Endodermal cell (in vitro differentiated cells): ENCODE data around the gene SLC22A31. TPM values are rescaled to one million over a fixed set of nuclear protein-coding genes. Genes with fewer than 3 reads are reported as not detected.

ENCODE experiments used
- DNase-seq: peaks from one replicate; pipeline ENCODE4 v3.0.0-alpha.2; 2017
- H3K27ac ChIP-seq: 2 replicates; pipeline ENCODE4 v1.5.1; 2013; ENCODE audit warnings: mild to moderate bottlenecking, low read depth, low read length, moderate library complexity
- H3K27me3 ChIP-seq: 2 replicates; pipeline ENCODE4 v1.6.1; 2013; ENCODE audit warnings: mild to moderate bottlenecking, low read length, moderate library complexity; ENCODE audit not compliant: insufficient read depth, control insufficient read depth, poor library complexity, severe bottlenecking
- H3K36me3 ChIP-seq: 2 replicates; pipeline ENCODE4 v1.7.0; 2013; ENCODE audit warnings: mild to moderate bottlenecking, low read length, moderate library complexity; ENCODE audit not compliant: control insufficient read depth, insufficient read depth
- H3K4me1 ChIP-seq: one replicate; pipeline ENCODE4 v1.7.0; 2013; ENCODE audit warnings: low read length; ENCODE audit not compliant: control insufficient read depth, insufficient read depth
- H3K4me3 ChIP-seq: 2 replicates; pipeline ENCODE4 v1.5.1; 2013; ENCODE audit warnings: mild to moderate bottlenecking, low read length, moderate library complexity
- H3K9ac ChIP-seq: 2 replicates; pipeline ENCODE4 v1.6.1; 2013; ENCODE audit warnings: mild to moderate bottlenecking, low read length, moderate library complexity; ENCODE audit not compliant: poor library complexity, severe bottlenecking; ENCODE audit errors: extremely low read depth
- H3K9me3 ChIP-seq: 2 replicates; pipeline ENCODE4 v1.6.1; 2013; ENCODE audit warnings: mild to moderate bottlenecking, low read length, moderate library complexity; ENCODE audit not compliant: control insufficient read depth
- H3K27ac Mint-ChIP-seq: 2 replicates; pipeline ENCODE4 v1.8.0; 2020; ENCODE audit warnings: mixed read lengths
- H3K27me3 Mint-ChIP-seq: 2 replicates; pipeline ENCODE4 v1.8.0; 2021; ENCODE audit warnings: mild to moderate bottlenecking, mixed read lengths; ENCODE audit not compliant: insufficient read depth
- H3K36me3 Mint-ChIP-seq: 2 replicates; pipeline ENCODE4 v1.8.0; 2020; ENCODE audit warnings: low read depth, mixed read lengths
- H3K4me1 Mint-ChIP-seq: 2 replicates; pipeline ENCODE4 v1.8.0; 2020; ENCODE audit warnings: mixed read lengths
- H3K4me3 Mint-ChIP-seq: 2 replicates; pipeline ENCODE4 v1.8.0; 2020; ENCODE audit warnings: mild to moderate bottlenecking, moderate library complexity, mixed read lengths
- H3K9me3 Mint-ChIP-seq: 2 replicates; pipeline ENCODE4 v1.8.0; 2020; ENCODE audit warnings: mild to moderate bottlenecking, mixed read lengths
- CTCF ChIP-seq: fragments of 200-600 bp; sonication (generic); conservative IDR thresholded peaks from 2 replicates; pipeline ENCODE4 v1.5.0; 2021; ENCODE audit warnings: antibody characterized with exemption, mild to moderate bottlenecking
- WGBS, 2 experiments: methylation state at CpG; one replicate each; pipeline versions ENCODE4 v1.1.5 to v1.1.7; 2013; ENCODE audit warnings: missing lambda C conversion rate in 2 of 2, mixed read lengths in 1 of 2; ENCODE audit not compliant: insufficient coverage in 1 of 2, insufficient read length in 1 of 2; 5-methylcytosine and 5-hydroxymethylcytosine counted together
- total RNA-seq, 2 donors: library from RNA; stranded (reverse); fragmentation: NEBNext Ultra II Directional in 1 of 2; extraction: Animal tissue kit (Norgen Biotek cat#: 25700) in 1 of 2; gene quantifications; 2 replicates in 1 of 2; 3 replicates in 1 of 2; pipeline ENCODE4 v1.2.1, GENCODE V29; 2021

Gene SLC22A31
- total RNA-seq, 2 donors from 2014 or later, result 9.7 to 33.9 TPM

GRCh38 chr16:89199241-89200123 lies 855 bp downstream of the SLC22A31 start:
- no peaks in the 10 kb centered on the region for H3K36me3 Mint-ChIP-seq
- Histone ChIP-seq H3K4me1 (no peaks in the 10 kb centered on the region), H3K27ac (no peak overlapping the region), H3K4me3 (no peak overlapping the region), H3K9me3 (peaks cover 6% of the 10 kb centered on the region), H3K36me3 (no peaks in the 10 kb centered on the region), H3K27me3 (peaks cover 46% of the 10 kb centered on the region), H3K9ac (no peak overlapping the region)
- TF ChIP-seq CTCF, result no peak
- no peak overlapping the region for H3K27ac Mint-ChIP-seq
- peaks cover 2% of the 10 kb centered on the region for H3K4me1 Mint-ChIP-seq
- peak overlapping the region; percentile 50 for H3K4me3 Mint-ChIP-seq
- 88 to 98% methylated on average over 12 to 22 of the region's 22 CpGs for WGBS, 2 experiments
- no peak for DNase-seq
- H3K27me3 Mint-ChIP-seq, result peaks cover 51% of the 10 kb centered on the region
- H3K9me3 Mint-ChIP-seq, result peaks cover 8% of the 10 kb centered on the region

DNA sequence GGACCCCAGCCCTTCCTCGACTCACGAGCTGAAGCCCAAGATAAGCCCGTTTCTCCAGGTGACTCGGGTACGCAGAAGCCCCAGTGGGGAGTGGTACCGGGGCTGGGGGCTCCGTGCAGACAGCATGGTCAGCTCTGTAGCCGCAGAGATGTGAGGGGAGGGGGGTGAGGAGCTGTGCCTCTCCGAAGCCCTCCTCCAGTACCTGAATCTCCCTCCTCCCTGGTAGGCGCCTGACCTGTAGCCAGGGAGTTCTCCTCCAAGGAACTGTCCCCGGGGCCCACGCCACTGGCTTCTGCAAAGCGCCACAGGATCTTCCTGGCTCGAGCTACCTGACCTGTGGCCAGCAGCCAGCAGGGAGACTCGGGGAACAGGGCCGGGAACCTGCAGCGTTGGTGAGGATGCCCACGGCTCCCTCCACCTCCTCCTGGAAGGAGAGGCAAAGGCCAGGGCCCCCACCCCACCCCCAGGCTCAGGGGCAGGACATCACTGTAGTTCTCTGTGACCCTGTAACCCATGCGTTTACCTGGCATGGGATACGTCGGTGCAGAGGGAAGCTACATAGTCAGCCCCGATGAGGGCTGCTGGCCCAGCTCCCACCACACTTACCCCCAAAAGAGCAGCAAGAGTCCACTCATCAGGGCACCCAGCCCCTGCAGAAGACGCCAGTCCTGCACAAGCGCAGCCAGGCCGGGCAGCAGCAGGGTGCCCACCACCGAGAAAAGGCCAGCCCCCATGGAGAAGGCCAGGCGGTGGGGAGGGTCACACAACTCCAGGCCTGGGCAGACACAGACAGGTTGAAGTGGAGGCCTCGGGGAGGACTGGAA lies 1.7 kb downstream of the SLC22A31 start:
- no peaks in the 10 kb centered on the region for H3K36me3 ChIP-seq
- H3K9ac ChIP-seq, result no peak overlapping the region
- H3K9me3 ChIP-seq, result peaks cover 6% of the 10 kb centered on the region
- no peak for TF ChIP-seq CTCF
- H3K27me3 ChIP-seq, result peaks cover 38% of the 10 kb centered on the region
- Mint-ChIP-seq H3K4me3 (no peak overlapping the region), H3K36me3 (no peaks in the 10 kb centered on the region), H3K27ac (no peak overlapping the region), H3K4me1 (peaks cover 2% of the 10 kb centered on the region), H3K27me3 (peaks cover 47% of the 10 kb centered on the region), H3K9me3 (peaks cover 8% of the 10 kb centered on the region)
- WGBS, 2 experiments, result 90 to 91% methylated on average over 24 to 28 of the region's 28 CpGs
- no peaks in the 10 kb centered on the region for H3K4me1 ChIP-seq
- H3K4me3 ChIP-seq, result no peak overlapping the region
- DNase-seq, result peak; percentile 43
- H3K27ac ChIP-seq, result no peak overlapping the region

- H3K4me1 Mint-ChIP-seq, result peaks cover 2% of the 10 kb centered on the region
- Histone ChIP-seq H3K27ac (no peak overlapping the region), H3K9ac (no peak overlapping the region), H3K4me1 (no peaks in the 10 kb centered on the region), H3K27me3 (peaks cover 30% of the 10 kb centered on the region), H3K36me3 (no peaks in the 10 kb centered on the region), H3K9me3 (peaks cover 4% of the 10 kb centered on the region), H3K4me3 (no peak overlapping the region)
- no peak overlapping the region for H3K27ac Mint-ChIP-seq
- peaks cover 39% of the 10 kb centered on the region for H3K27me3 Mint-ChIP-seq
- 86 to 90% methylated on average over 20 to 26 of the region's 26 CpGs for WGBS, 2 experiments
- no peaks in the 10 kb centered on the region for H3K36me3 Mint-ChIP-seq
- peaks cover 3% of the 10 kb centered on the region for H3K9me3 Mint-ChIP-seq
- no peak for TF ChIP-seq CTCF
- H3K4me3 Mint-ChIP-seq, result no peak overlapping the region
- DNase-seq, result peak; percentile 44
Observed at GRCh38 chr16:89197633-89198416, 2.5 kb downstream of the SLC22A31 start.
